SHP77 (cell line): ENCODE results near the gene EPN3.

ENCODE experiments used
- DNase-seq, 2 experiments: peaks; one replicate each; lab custom pipeline; 2025; lab: John Stamatoyannopoulos, UW

EPN3 gene

DNA sequence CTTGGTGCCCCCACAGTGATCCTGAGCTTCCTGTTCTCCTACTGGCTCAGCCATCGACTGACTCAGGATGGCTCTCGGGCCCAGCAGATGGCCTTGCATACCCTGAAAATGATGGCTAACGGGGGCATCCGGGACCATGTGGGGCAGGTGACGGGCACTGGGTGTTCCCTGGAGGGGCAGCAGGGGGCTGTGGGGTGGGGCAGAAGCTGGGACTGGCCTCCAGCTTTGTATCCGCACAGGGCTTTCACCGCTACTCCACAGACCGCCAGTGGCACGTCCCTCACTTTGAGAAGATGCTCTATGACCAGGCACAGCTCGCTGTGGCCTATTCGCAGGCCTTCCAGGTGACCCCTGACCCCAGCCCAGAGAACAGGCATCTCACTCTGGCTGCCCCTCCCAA lies 17.4 kb downstream of the EPN3 start:
- DNase-seq = no peak

DNA sequence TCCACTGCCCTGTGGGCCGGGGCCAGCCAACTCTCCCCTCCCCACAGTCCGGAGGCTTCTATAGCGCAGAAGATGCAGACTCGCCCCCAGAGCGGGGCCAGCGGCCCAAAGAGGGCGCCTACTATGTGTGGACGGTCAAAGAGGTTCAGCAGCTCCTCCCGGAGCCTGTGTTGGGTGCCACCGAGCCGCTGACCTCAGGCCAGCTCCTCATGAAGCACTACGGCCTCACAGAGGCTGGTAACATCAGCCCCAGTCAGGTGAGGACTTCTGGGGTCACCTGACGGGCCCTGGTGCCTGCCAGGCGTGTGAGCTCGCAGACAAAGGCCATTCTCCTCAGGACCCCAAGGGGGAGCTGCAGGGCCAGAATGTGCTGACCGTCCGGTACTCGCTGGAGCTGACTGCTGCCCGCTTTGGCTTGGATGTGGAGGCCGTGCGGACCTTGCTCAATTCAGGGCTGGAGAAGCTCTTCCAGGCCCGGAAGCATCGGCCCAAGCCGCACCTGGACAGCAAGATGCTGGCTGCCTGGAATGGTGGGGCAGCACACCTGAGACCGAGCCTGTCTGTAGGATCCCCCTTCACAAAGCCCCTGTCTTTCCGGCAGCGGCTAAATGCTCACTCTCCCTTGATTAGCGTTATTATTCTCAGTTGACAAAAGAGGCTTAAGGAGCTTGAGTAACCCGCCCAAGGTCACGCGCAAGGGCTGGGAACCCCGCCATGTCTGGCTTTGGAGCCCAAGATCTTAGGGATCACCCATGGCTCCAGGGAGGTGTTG lies 18.3 kb downstream of the EPN3 start:
- DNase-seq = peak; percentile 87 to 90

DNA sequence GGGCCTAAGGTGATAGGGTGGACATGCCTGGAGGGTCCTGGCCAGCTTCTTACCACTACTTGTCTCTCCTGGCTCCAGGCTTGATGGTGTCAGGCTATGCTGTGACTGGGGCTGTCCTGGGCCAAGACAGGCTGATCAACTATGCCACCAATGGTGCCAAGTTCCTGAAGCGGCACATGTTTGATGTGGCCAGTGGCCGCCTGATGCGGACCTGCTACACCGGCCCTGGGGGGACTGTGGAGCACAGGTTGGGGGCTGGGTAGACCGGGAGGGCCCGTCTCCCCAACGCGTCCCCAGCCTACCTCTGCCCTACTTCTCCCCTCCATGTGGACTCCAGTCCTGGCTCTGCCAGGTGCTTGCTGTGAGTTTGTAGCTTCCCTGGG lies 18.9 kb downstream of the EPN3 start:
- no peak for DNase-seq

DNA sequence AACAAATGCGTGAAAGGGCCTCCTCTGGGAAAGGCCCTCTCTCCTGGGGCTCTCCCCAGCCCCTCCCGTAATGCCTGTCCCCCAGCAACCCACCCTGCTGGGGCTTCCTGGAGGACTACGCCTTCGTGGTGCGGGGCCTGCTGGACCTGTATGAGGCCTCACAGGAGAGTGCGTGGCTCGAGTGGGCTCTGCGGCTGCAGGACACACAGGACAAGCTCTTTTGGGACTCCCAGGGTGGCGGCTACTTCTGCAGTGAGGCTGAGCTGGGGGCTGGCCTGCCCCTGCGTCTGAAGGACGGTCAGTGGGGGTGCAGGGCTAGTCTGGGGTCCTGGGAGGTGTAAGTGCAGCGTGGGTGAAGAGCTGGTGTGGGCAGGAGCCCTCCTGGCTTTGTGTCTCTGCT lies 19.3 kb downstream of the EPN3 start:
- DNase-seq = no peak

DNA sequence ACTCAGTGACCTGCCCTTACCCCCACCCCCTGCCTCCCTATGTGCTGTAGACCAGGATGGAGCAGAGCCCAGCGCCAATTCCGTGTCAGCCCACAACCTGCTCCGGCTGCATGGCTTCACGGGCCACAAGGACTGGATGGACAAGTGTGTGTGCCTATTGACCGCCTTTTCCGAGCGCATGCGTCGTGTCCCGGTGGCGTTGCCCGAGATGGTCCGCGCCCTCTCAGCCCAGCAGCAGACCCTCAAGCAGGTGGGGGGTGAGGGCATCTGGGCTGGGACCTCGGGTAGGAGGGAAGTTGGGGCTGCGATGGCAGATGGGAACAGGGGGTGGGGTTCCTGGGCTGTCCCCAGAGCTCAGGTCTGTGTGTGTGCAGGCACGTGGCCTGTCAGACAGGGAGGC lies 21.7 kb downstream of the EPN3 start:
- DNase-seq = no peak

DNA sequence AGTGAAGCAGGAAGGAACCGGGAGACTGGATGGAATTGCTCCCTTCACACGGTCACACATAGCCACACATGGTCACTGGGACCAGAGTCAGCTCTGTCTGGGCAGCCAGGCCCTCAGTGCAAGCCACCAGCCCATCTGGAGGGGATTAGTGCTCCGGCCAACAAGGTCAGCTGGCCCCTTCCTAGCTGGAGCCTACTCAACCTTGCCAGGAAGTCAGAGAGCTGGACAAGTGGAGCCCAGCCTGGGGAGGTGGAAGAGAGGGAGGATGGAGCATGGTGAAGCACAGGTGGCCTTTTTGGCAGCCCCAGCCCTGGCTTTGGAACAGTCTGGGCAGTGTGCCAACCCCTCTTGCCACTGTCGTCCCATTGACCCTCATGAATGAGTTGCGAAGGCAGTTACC lies 24.3 kb downstream of the EPN3 start:
- peak; percentile 84 to 89 for DNase-seq

DNA sequence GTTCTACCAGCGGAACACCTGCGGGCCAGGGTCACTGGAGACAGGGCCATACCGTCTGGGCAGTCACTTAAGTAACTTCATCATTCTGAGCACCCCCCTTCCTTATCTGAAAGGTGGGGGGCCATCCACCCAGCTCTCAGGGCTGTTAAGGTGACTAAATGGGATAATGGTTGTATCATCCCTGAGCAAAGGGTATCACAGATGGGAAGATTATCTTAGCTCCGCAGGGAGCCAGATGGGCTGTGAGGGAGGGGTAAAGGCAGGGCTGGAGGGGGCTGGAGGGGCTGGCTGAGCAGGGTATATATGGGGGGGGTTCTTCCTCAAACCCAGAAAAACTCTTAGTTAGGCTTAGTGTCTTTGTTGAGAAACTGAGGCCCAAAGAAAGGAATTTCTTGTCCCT lies 25.1 kb downstream of the EPN3 start:
- no peak for DNase-seq

DNA sequence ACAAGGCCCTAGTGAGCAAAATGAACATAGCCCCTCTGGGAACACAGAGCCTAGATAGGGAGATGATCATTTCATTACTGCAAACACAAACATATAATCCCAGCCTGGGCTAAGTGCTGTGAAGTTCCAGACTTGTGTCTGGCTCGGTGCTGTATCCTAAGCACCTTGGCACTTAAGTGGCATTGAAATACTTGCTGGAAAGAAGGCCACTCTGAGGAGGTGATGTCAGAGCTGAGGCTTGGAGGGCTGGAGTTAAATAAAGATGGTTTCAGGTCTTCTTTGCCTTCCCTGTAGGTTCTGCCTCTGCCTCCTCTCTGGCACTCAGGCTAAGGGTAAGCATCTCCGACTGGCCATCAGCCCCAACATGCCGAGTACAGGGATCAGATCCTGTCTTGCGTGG lies 25.6 kb downstream of the EPN3 start:
- no peak for DNase-seq

DNA sequence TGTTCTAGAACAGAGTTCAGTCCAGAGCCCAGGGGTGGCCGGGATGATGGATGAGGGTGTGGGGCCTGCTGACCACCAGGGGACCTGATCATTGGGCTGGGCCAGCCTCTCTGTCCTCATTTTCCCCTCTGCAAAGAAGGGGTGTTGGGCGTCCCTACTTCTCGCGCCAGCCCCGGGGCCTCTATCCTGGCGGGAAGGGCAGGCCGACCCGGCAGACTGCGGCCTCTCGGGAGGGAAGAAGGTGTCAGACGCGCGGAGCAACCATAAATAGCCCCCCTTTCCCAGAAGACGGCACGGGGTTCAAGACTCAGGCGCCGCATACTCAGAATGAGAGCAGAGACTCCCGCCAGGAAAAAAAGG lies 26.0 kb downstream of the EPN3 start:
- no peak for DNase-seq

DNA sequence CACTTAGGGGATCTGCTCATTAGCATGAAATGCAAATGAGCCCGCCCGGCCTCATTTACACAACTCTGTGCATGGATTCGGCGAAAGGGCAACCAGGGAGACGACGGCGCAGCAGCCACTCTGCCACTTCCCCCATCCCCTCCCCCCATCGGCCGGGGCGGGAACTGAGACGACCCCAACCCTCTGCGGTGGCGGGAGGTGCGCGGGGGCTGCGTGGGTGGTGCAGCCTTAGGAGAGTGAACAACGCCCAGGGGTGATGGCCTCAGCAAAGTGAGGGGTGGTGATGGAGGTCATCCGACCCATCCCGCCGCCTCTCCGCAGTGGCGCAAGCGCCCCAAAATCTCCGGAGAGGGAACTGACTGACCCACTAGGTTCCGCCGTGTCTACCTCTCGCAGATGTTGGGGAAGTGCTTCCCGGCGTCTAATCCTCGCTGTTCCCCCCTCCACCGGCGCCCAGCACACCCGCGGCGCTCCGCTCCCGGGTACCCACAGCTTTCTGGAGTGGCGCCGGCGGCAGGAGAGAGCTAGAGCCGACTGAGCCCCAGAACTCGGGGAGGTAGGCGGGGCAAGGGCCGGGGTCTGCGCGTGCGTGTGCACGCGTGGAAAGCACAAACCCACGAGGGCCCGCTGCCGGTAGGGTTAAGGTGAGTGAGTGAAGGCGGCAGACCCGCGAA lies 26.5 kb downstream of the EPN3 start:
- no peak for DNase-seq

DNA sequence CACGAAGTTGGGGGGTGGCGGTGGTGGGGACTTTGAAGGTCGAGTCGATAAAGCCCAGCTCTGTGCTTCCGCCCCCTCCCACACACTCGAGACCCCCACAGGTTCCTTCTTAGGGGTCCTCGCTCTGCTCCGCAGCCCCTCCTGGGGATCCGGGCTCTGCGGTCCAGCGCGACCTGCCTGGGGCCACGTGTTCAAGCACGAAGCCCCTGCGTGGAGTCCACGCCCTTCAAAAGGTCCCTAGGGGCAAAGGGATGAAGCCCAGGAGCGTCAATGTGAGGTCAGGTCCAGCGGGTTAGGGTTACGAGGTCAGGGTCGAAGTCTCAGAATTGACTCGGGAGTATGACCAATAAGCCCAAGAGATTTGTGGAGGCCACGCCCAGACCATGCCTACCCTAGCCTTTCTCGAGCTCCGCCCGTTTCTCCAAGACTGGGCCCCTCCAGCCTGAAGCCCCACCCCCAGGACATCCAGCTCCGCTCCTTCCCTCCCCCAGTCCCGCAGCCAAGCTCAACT lies 27.2 kb downstream of the EPN3 start:
- DNase-seq = no peak

DNA sequence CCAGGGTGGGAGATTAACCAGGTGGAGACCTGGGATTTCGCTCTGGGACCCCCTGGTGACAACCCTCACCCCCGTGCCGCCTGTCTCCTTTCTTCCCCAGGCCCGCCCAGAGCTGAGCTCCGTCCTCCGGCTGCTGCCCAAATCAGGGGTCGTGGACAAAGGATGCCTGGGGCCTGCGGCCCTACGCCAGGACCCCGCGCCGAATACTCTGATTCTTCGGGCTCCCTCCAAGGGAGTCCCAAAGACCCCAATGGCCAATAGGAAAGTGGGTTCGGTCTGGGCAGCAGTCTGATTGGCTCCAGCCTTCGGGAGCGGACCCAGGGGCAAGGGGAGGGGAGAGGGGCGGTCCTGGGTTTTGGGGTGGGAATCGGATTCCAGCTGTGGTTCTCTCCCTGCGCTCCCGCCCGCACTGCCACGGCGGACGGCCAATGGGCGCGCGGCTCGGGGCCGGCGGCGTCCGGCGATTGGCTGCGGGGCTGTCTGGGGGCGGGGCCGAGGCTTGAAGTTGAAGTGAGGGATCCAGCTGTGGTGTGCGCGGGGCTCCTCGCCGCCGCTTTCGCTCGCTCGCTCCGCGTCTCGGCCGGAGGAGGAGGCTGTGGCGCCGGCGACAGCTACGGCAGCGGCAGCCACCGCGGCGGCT lies 27.8 kb downstream of the EPN3 start, which contains the start of gene CACNA1G:
Gene CACNA1G (plus strand): TSS at position 531 of the 640 bp plus-strand sequence. CDS start 745 bp downstream, outside the sequence.
- peak; percentile 28 to 76 for DNase-seq

DNA sequence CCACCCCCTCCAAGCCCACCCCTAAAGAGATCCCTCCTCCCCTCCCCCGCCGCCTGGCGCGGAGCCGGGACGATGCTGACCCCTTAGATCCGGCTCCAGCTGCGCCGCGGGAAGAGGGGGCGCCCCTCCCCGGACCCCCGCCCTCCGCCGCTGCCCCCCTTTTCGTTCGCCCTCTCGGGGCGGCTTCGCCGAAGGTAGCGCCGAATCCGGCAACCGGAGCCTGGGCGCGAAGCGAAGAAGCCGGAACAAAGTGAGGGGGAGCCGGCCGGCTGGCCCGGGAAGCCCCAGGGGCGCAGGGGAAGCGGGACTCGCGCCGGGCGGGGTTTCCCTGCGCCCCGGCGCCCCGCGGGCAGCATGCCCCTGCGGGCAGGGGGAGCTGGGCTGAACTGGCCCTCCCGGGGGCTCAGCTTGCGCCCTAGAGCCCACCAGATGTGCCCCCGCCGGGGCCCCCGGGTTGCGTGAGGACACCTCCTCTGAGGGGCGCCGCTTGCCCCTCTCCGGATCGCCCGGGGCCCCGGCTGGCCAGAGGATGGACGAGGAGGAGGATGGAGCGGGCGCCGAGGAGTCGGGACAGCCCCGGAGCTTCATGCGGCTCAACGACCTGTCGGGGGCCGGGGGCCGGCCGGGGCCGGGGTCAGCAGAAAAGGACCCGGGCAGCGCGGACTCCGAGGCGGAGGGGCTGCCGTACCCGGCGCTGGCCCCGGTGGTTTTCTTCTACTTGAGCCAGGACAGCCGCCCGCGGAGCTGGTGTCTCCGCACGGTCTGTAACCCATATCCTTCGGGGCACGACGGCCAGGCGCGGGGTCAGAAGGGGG lies 28.6 kb downstream of the EPN3 start:
- DNase-seq = no peak

DNA sequence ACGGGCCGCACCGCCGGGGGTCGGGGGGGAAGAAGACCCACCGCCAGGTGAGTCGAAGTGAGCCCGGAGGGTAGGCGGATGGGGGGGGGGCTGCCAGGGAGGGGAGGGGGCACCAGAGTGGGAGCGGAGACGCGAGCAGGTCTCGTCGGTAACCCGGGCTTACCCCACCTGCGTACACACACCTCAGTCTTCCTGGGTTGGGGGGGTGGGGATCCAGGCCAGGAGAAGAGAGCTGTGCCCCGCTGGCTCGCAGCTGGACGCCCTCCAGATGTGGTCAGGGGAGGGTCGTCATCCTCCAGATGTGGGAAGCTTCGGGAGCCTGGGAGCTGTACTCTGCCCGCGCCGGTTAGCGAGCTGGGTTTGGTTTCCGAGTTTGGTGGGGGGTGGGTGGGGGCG lies 29.2 kb downstream of the EPN3 start:
- no peak for DNase-seq

DNA sequence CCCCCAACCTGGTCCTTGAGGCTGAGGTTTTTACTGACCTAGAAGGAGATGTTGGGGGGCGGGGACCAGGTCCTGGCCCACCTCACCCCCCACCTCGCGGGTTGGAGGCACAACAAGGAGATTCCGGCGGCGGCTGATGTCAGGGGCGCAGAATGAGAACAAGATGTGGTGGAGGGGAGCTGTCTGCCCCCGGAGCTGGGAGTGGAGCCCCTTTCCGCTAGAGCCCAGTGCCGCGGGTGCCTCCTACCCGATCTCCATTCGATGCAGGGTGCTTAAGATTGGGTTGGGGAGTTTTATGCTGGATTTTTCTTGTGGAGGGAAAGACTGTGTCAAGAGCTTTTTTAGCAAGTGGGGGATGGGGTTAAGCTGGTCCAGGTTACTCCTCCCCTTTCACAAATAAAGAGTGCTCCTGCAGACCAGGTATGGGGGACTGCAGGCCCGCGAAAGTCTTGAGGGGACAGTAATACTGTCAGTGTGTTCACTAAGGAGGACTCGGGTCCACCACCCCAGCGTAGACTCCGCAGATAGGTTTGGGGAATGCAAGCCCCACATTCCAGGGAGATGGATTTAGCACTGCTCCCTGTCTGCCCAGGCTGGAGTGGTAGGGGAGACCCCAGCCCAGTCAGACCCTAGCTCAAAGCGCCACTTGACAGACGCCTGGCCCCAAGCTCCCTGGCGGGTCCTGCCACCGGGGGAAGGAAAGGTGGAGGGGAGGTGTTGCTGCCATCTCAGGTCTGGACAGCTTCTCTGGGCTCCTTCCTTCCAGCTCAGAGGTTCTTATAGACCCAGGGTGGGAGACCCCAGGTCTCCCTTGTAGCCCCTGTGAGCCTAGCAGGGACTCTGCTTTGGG lies 29.9 kb downstream of the EPN3 start:
- no peak for DNase-seq

DNA sequence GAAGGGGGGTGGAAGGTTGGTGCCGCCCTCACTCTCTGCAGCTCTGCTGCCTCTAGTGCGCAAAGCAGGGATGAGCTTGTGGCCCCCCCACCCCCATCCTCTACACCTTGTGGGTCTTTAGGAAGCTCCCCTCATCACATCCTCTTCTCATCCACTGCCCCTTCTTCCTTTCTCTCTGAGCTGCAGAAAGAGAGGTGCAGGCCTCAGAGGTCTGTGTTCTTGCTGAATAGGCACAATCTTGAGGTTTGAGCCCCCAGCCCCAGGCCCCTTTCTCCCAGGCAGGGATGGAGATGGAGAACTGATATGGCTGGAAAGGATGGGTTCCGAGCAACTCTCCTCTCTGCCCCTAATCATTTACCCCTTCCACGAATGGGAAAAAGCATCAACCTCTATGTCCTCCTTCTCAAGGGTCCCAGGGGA lies 30.6 kb downstream of the EPN3 start:
- DNase-seq = no peak

DNA sequence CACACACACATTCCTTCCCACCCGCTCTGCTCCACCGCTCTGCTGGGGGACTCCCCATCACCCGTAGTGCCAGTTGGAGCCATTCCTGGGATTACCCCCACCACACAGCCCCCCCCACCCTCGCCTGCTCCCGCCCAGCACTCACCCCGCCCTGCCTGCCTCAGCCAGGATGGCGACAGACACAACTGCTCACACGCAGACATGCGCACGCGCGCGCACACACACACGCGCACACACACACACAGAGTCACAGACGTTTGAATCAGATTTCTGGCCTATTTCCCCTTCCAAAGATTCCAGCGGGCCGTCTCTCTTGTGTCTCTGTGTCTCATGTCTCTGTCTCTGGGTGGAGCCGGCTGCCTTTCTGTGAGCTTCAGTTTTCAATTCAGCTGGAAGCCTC lies 32.4 kb downstream of the EPN3 start:
- DNase-seq = no peak

DNA sequence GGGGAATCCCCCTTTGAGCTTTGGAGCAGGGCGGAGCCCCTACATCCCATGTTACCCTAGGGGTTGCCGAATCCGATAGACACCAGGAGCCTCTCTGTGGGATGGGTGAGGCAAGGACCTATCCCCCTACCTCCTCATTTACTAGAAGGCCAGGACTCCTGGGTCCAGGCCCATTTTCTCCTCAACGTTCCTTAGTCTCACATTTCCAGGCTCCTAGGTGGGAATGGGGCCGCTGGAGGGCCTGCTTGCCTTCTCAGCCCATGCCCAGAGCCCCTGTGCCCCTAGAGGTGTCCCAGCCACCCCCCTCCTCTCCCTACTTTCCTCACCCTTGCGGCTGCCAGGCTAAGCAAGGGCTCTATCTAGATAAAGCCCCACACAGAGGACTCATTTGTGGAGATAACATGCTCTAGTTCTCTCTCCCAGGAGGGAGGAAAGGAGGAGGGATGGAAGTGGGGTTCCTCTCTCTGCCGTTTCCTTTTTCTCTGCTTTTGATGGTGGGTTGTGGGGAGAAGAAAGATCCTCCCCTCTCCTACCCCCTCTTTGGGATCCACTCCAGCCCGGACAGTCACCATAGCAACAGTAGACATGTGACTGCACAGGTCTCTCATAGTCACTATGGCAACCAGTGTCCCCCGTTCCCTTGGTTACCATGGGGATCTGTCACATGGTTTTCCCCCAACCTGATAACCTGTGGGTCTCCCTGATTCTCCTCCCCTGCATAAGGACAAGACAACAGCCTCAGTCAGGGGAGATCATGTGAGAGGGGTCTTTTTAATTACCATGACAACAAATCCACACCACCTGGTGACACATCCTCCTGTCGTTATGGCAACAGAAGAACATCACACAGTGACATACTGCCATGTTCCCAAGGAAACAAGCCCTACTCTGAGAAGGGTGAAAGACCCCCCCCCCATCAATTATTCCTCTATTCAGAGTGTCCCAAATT lies 33.1 kb downstream of the EPN3 start:
- no peak for DNase-seq

DNA sequence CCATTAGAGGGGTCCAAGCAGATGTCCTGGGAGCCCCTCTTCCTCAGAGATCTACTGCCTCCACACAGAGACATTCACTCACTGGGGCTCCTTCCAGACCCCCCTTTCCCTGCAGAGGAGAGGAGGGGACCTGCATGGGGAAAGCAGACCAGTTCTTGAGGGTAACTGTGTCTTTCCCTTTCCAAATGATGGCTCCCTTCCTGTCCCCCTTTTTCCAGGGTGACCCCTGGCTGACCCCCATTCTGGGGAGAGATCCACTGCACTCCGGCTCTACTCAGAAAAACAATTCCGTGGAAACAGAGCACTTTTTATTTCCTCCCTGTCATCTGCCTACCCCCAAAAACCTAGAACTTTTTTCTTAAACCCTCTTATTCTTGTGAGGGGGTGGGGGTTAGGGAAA lies 34.4 kb downstream of the EPN3 start:
- no peak for DNase-seq

DNA sequence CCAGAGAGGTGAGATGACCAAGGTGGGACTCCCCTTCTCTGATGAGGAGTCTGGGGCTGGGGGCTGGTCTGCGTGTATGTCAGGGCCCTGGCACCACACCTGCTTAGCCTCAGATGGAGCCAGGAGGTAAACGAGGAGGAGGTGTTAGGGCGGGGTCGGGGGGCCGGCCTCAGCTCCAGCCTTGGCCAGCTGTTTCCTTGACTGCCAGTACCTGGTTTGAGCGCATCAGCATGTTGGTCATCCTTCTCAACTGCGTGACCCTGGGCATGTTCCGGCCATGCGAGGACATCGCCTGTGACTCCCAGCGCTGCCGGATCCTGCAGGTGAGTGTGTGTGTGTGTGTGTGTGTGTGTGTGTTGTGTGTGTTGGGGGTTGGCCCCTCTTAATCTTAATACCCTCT lies 36.1 kb downstream of the EPN3 start:
- DNase-seq = no peak
